ENCODE results near the gene SAMD14.
A peak's percentile ranks its signal among the peaks of the same experiment; 100 is the strongest.

SAMD14 gene

DNA sequence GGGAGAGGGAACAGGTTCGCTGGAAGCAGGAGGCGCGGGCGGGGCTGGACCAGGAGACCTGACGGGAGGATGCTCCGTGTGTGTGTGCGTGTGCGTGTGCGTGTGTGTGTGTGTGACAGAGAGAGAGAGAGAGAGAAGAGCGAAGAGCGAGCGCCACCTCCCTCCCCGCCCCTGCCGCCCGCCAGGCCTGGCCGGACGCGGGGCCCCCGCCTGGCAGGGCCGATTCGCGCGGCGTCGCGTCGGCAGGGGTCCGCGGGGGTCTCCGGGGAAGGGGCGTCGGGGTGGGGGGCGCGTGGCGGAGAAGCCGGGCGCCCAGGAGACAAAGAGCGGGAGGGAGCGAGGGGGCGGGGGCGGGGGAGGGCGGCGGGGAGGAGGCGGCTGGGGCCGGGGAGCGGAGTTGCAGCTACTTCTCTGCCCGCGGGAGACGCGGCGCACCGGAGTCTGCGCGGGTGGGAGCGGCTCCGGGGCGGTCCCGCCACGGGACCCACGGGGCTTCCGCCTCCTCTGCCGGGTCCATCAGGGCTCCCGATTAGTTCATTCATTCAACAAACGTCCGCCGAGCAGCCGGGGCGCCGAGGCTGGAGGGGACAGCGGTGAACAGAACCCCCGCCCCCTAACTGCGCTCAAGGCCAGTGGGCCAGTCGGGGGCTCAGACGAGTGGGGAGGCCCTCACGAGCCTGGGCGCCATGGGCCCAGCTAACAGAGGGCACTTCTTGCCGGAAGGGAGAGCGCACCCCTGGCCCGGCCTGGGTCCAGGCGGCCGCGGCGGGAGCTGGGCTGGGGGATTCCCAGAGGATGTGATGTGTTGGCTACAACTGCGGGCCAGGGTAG lies at the start of gene SAMD14:
Gene SAMD14, minus strand, starts transcription at position 433 of the 831 bp plus-strand sequence. CDS start 5,201 bp downstream, outside the sequence.
- no peak for DNase-seq (ENCODE audit: low read depth)

DNA sequence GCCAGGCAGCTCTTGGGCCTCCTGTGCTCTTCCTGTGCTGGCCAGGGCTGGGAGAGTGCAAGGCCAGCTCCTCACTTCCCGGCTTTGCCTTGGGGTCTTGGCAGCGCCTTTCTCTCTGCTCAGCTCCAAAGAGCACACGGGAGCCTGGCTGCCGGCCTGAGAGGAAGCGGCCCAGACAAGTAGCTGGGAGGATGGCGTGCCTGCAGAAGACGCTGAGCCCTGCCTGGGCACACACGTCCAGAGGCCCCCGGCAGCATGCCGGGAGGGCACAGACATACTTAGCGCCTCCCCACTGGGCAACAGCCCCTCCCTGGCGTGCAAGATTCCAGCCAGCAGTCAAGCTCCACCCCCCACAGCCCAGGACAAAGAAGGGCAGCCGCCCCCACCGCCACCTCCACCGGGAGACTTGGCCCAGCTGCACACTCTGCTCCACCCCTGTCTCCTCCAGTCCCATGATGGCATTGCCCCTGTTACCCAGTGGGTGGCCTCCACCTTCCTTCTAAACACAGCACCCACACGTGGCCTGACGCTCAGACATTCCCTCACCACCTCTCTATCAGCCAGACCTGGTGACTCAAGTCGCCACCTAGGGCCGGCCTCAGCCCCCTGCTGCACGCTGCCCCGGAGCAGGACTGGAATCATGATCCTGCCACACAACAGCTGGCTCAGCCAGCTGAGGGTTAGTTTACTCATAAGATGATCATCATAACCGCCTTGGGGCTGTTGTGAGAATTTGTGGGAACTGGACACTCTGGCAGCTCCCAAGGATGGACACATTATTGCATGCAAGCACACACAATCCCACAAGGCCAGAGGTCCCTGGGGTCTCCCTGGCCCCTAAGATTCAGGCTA lies 48.2 kb upstream of the SAMD14 start:
- DNase-seq (ENCODE audit: low read depth) = no peak

GRCh38 chr17:50177476-50177875 lies 47.5 kb upstream of the SAMD14 start:
- no peak for DNase-seq (ENCODE audit: low read depth)

GRCh38 chr17:50176559-50177357 lies 46.8 kb upstream of the SAMD14 start:
- no peak for DNase-seq (ENCODE audit: low read depth)

DNA sequence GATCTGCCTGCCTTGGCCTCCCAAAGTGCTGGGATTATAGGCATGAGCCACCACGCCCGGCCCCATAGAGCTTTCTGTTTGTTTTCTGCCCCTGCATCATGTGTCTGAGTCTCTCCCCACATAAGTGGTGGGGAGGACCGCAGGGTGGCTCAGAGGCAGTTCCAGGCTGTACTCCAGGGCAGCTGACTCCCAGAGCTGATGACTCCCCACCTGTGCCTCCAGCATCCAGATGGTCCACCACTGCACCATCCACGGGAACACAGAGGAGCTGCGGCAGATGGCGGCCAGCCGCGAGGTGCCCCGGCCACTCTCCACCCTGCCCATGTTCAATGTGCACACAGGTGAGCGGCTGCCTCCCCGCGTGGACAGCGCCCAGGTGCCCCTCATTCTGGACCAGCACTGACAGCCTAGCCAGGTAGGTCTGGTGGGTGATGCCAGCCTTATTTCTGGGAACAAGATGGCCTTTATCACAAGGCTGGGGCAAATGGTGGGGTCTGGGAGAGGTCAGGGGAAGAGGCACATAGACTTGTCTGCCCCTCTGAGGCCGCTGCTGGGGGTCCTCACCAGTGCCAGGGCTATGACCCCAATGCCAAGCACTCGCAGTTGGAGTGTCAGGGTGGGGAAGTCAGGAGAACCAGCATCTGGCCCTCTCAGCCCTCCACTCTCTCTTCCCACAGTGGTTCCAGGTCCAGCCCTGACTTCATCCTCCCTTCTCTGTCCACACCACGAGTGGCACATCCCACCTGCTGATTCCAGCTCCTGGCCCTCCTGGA lies 45.3 kb upstream of the SAMD14 start:
- DNase-seq (ENCODE audit: low read depth) = no peak

DNA sequence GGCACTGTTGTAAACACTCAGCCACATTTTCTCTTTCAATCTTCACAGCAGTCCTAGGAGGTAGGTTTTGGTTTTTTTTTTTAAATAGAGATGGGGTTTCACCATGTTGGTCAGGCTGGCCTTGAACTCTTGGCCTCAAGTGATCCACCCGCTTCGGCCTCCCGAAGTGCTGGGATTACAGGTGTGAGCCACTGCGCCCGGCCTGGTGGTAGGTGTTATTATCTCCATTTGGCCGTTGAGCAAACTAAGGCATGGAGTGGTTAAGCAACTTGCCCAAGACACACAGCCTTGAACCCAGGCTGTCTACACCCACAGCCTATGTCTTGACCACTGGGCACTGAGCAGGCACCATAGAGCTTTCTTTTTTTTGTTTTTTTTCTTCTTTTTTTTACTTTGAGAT lies 44.5 kb upstream of the SAMD14 start:
- DNase-seq (ENCODE audit: low read depth) = no peak

DNA sequence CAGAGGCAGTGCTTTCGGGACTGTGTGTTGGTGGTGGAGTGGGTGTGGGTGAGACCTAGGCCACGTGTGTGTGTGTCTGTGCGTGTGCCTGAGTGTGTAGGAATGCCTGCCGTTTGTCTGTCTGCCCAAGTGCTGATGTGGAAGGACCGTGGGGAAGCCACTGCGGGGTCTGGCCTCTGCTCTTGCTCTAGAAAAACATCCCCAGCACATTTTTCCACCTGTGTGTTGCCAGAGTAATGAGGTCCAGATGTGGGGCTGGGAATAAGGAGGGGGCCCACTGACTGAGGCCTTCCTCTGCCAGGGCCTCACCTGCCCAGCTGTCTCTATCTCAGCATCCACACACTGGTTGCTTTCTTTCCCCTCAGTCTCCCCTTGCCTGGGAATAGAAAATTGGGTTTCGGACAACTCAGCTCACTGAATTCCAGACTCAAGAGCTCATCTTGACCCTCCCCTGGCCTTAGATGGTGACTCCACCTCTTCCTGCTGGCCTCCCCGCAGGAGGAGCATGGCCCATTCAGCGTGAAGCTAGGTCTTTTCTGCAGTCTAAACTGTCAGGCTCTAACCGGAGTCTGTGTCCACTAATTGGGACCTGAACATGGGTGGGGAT lies 43.5 kb upstream of the SAMD14 start:
- DNase-seq (ENCODE audit: low read depth) = peak; percentile 79

DNA sequence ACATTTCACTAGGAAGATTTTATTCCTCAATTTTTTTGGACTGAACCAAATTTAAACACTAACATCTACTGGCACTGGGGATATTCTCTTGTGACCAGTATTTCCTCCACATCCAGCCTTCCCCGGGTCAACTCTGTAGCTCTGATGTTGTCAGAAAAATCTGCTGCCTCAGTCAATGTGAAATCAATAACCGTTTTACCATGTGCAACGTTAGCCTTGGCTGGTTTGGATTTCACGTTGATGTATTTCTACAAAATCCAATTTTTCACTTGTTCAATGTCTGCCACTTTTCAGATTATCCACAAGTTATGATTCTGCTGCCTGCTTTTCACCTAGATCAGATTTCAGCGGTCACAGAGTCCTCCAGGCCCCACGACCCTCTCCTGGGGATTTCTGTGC lies 43.0 kb upstream of the SAMD14 start:
- DNase-seq (ENCODE audit: low read depth) = no peak

DNA sequence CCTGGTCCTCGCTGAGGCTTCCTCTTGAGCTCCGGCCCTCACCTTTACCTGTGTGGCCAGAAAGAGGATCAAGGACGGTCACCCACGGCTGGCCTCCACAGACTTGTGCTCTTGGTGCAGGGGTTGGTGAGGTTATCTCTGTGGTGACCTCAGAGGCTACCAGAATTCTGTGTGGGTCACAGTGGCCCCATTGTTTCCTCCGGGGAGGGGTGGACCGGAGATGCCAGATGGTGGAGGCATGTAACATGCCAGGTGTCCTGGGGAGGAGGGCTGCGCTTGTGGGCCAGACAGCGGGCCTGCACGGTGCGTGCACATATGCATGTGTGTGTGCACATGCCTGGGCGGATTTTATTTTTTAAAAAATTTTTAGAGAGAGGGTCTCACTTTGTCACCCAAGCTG lies 42.2 kb upstream of the SAMD14 start:
- DNase-seq (ENCODE audit: low read depth) = no peak

DNA sequence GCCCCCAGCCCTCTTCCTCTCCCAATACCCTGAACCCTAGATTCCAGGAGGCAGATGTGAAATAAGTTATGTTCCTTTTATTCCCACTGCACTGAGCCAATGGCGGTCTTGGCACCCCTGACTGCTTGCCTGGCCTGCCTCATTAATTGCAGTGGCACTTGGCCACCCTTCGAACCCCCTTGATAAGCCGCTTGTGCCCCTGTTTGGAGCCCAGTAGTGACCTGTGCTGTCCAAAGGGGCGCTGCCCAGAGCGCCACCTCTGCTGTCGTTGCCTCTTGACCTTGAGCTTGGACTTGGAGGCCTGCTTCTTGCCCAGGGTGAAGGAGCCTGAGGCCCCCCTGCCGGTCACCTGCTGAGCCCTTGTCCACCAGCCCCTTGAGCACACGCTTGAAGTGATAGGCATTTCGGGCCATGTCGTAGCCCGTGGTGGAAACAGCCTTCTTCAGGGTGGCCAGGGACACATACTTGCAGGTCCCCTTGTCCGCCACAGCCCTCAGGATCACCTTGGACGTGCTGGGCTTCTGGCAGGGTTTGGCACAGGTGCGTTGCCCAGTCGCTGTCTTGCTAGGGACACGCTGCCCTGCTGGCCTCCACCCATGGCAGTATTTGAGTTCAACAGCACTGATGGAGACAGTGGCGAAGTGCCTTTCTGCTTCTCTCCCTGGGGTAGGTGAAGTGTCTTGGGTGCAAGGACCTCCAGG lies 41.6 kb upstream of the SAMD14 start:
- no peak for DNase-seq (ENCODE audit: low read depth)

DNA sequence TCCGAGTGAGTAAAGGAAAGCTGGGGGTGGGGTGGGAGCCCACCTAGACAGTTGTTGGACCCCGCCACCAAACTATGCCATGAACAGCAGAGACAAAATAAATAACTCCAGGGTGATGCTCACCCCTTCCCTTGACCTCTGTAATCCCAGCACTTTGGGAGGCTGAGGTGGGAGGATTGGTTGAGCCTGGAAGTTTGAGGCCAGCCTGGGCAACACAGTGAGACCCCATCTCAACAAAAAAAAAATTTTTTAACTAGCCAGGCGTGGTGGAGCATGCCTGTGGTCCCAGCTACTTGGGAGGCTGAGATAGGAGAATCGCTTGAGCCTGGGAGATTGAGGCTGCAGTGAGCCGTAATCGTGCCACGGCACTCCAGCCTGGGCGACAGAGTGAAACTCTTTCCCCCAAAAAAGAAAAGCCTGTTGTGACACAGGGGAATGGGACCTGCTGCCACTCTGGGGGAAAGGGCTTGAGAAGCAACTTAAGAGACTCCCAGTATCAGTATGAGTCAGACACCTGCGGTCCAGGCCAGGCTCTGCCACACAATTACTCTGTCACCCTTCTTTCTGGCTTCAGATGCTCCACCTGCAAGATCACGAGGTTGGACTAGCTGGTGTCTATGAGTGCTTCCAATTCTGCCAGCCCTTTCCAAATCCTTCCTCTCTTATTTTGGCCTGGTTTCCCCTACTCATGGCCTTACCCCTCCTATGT lies 40.9 kb upstream of the SAMD14 start:
- DNase-seq (ENCODE audit: low read depth) = no peak

GRCh38 chr17:50169881-50170459 lies 40.0 kb upstream of the SAMD14 start:
- DNase-seq (ENCODE audit: low read depth) = no peak

GRCh38 chr17:50169121-50169764 lies 39.3 kb upstream of the SAMD14 start:
- no peak for DNase-seq (ENCODE audit: low read depth)

- DNase-seq (ENCODE audit: low read depth) = no peak
Measured at GRCh38 chr17:50168319-50168718, 38.4 kb upstream of the SAMD14 start.

GRCh38 chr17:50167371-50167770 lies 37.4 kb upstream of the SAMD14 start:
- DNase-seq (ENCODE audit: low read depth) = no peak

GRCh38 chr17:50166518-50167181 lies 36.7 kb upstream of the SAMD14 start:
- no peak for DNase-seq (ENCODE audit: low read depth)

- no peak for DNase-seq (ENCODE audit: low read depth)
Measured at GRCh38 chr17:50165867-50166517, 36.0 kb upstream of the SAMD14 start, which contains the start of gene SGCA. Gene SGCA, plus strand, starts transcription at chr17:50166005. Its CDS starts 36 bp downstream, at chr17:50166041.

GRCh38 chr17:50165466-50165865 lies 35.5 kb upstream of the SAMD14 start:
- no peak for DNase-seq (ENCODE audit: low read depth)

All from fibroblast of the conjunctiva (primary cell).